Astrocyte of the spinal cord (primary cell): Measurements from ENCODE around the gene PHGDH.

ENCODE experiments used
- DNase-seq: peaks from one replicate; pipeline ENCODE4 v3.0.0; 2011; ENCODE audit warnings: low read depth, low spot score
- H3K4me3 ChIP-seq: 2 replicates; pipeline ENCODE4 v1.5.1; 2011; ENCODE audit warnings: low read depth, mild to moderate bottlenecking, low read length, moderate library complexity
- in situ Hi-C: cut with HindIII; loops from 2 replicates; pipeline ENCODE4 v1.10.0; 2017; ENCODE audit warnings: low sequenced_read_pairs
- TF ChIP-seq, protein P1 (sequence below): IDR thresholded peaks from 2 replicates; pipeline ENCODE4 v1.5.1; 2012; ENCODE audit warnings: low read depth, mild to moderate bottlenecking, low read length, inconsistent platforms

The PHGDH gene

DNA sequence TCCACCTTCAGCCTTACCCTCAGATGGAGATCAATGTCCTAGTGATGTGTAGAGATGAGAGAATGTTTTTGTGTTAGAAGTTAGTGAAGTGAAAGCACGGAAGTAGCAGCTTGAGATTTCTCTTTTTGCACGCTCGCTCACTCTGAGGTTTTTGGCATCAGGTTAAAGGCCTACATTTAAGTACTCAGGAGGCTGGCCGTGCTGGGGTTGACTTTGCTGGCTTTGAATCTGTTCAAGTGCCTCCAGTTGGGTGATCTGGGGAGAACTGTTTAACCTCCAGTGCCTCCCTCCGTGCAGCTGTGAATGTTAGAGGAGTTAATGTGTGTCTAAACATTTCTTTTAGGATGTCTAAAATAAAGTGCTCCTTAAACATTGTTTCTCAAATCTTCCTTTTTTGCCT lies 13.9 kb downstream of the PHGDH start:
- H3K4me3 ChIP-seq, result no peak overlapping the region
- TF ChIP-seq, protein P1, sequence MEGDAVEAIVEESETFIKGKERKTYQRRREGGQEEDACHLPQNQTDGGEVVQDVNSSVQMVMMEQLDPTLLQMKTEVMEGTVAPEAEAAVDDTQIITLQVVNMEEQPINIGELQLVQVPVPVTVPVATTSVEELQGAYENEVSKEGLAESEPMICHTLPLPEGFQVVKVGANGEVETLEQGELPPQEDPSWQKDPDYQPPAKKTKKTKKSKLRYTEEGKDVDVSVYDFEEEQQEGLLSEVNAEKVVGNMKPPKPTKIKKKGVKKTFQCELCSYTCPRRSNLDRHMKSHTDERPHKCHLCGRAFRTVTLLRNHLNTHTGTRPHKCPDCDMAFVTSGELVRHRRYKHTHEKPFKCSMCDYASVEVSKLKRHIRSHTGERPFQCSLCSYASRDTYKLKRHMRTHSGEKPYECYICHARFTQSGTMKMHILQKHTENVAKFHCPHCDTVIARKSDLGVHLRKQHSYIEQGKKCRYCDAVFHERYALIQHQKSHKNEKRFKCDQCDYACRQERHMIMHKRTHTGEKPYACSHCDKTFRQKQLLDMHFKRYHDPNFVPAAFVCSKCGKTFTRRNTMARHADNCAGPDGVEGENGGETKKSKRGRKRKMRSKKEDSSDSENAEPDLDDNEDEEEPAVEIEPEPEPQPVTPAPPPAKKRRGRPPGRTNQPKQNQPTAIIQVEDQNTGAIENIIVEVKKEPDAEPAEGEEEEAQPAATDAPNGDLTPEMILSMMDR, result no peak
- in situ Hi-C loops, result no loop called here
- no peak for DNase-seq

DNA sequence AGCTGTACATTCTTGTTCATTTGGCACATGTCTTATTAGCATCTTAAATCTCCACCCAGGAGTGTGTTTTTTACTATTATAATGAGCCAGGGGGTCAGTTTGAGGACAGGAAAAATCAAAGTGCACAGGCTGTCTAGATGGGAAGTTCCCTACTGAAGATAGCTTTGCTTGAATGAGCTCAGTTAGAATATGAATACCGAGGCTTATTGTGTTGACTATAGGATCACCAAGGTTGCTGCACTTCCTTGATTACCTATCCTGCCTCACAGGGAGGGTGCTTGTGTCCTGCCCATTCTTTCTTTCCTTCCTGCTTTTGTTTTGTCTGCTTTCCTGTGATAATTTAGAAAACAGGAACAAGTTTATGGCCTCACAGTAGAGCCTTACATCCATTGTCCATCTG lies 16.3 kb downstream of the PHGDH start:
- in situ Hi-C loops, result no loop called here
- TF ChIP-seq, protein P1, result no peak
- DNase-seq, result no peak
- no peak overlapping the region for H3K4me3 ChIP-seq

GRCh38 chr1:119729044-119729443 lies 17.3 kb downstream of the PHGDH start:
- in situ Hi-C loops, result no loop called here
- TF ChIP-seq, protein P1, result no peak
- H3K4me3 ChIP-seq, result no peak overlapping the region
- no peak for DNase-seq

- H3K4me3 ChIP-seq, result no peak overlapping the region
- TF ChIP-seq, protein P1, result no peak
- in situ Hi-C loops, result no loop called here
- DNase-seq, result no peak
These were observed 19.3 kb downstream of the PHGDH start for GRCh38 chr1:119731060-119731459.

DNA sequence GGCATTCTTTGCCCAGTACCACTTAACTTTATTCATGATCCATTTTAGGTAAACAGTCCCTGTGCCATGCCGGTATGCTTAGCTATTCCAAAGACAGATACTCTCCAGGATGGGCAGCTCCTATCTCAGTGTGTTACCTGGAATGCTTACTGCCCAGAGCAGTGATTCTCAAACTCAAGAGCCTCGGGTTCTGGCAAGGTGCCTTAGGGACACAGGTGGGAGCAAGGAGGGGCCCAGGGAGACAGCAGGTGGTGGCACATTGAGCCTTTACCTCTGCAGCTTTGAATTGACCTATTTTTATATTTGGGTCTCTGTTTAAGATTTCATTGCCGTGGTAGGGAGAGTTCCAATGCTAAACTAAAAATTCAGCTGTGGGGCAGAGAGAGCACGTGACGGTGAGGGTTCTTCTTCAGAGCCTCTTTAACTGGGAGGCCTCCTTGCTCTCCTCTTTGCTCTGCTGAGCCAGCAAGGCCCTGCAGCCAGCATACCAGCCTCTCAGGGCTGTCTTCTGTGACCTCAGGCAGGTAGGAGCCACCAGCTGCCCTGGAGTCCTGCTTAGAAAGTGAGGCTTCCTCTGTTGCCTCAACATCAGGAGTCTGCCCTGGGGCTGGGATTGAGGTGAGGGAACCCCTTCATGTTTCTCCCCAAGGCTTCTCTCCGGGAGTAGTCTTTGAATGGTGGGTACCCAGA lies 20.2 kb downstream of the PHGDH start:
- TF ChIP-seq, protein P1, result no peak

GRCh38 chr1:119732465-119733168 lies 20.9 kb downstream of the PHGDH start:
- no peak overlapping the region for H3K4me3 ChIP-seq
- in situ Hi-C loops, result no loop called here
- TF ChIP-seq, protein P1, result no peak
- no peak for DNase-seq

More for the DNA sequence above, 20.2 kb downstream of the PHGDH start:
- no peak overlapping the region for H3K4me3 ChIP-seq
- in situ Hi-C loops, result no loop called here
- no peak for DNase-seq
